ENCODE results near the gene PPM1L. TPM values are rescaled to one million over a fixed set of nuclear protein-coding genes. Genes with fewer than 3 reads are reported as not detected.

PPM1L gene
- total RNA-seq, 1 experiment from 2014 or later, result 13.2 TPM

- DNase-seq (ENCODE audit: low read depth, low spot score) (no peak), ATAC-seq (no peak)
- Histone ChIP-seq H3K79me2 (ENCODE audit: insufficient read depth, low read length) (no peaks in the 10 kb centered on the region), H3K4me2 (ENCODE audit: low read length) (no peak overlapping the region), H3K4me3 (replicated peaks in 1 of 2; ENCODE audit: low read depth in 1 of 2, low read length in 2 of 2) (no peak overlapping the region), H3K9me3 (ENCODE audit: control insufficient read depth in 1 of 2, insufficient read depth in 1 of 2, low read depth in 1 of 2, low read length in 2 of 2) (no peaks in the 10 kb centered on the region), H3K27me3 (ENCODE audit: insufficient read depth, low read length) (no peaks in the 10 kb centered on the region), H3K9ac (ENCODE audit: low read length) (no peak overlapping the region), H3K27ac (ENCODE audit: low read depth, low read length) (no peak overlapping the region), H3K9me2 (ENCODE audit: insufficient read depth) (no peaks in the 10 kb centered on the region), H3K4me1 (ENCODE audit: control insufficient read depth in 1 of 2, insufficient read depth in 2 of 2, low read length in 2 of 2) (no peaks in the 10 kb centered on the region), H3K36me3 (ENCODE audit: control insufficient read depth in 1 of 2, insufficient read depth in 2 of 2, low read length in 2 of 2) (no peaks in the 10 kb centered on the region), H4K20me1 (ENCODE audit: insufficient read depth) (no peaks in the 10 kb centered on the region), H2AFZ (ENCODE audit: low read depth, low read length, poor library complexity, severe bottlenecking) (no peak overlapping the region)
- BruUV-seq (replicated peaks), result no TSS peak
- intact Hi-C loops (cut with micrococcal nuclease), result no loop called here
- TF ChIP-seq ATF3 (IDR thresholded peaks at IDR 0.05), result no peak
- TF ChIP-seq TCF7L2 (IDR thresholded peaks at IDR 0.05; ENCODE audit: borderline replicate concordance, extremely low read depth, insufficient read depth, insufficient read length), result no peak
- TF ChIP-seq, protein P1, sequence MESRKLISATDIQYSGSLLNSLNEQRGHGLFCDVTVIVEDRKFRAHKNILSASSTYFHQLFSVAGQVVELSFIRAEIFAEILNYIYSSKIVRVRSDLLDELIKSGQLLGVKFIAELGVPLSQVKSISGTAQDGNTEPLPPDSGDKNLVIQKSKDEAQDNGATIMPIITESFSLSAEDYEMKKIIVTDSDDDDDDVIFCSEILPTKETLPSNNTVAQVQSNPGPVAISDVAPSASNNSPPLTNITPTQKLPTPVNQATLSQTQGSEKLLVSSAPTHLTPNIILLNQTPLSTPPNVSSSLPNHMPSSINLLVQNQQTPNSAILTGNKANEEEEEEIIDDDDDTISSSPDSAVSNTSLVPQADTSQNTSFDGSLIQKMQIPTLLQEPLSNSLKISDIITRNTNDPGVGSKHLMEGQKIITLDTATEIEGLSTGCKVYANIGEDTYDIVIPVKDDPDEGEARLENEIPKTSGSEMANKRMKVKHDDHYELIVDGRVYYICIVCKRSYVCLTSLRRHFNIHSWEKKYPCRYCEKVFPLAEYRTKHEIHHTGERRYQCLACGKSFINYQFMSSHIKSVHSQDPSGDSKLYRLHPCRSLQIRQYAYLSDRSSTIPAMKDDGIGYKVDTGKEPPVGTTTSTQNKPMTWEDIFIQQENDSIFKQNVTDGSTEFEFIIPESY (IDR thresholded peaks at IDR 0.05; ENCODE audit: extremely low read depth, insufficient replicate concordance, low read length), result no peak
- no peak for TF ChIP-seq SIN3A (IDR thresholded peaks at IDR 0.05; ENCODE audit: low read depth)
- no peak for TF ChIP-seq CEBPB (IDR thresholded peaks at IDR 0.05; ENCODE audit: low read depth)
- TF ChIP-seq EZH2phosphoT487 (IDR thresholded peaks at IDR 0.05; ENCODE audit: borderline replicate concordance), result no peak
- TF ChIP-seq SRF (IDR thresholded peaks at IDR 0.05; ENCODE audit: low read depth), result no peak
- no peak for TF ChIP-seq JUND (IDR thresholded peaks at IDR 0.05)
- TF ChIP-seq ELF1 (IDR thresholded peaks at IDR 0.05; ENCODE audit: borderline replicate concordance, low read depth), result no peak
- ChIA-PET RAD21 (ENCODE audit: low non-redundant PET in 1 of 2, low total read pairs in 2 of 2, uncharacterized antibody in 2 of 2, unreplicated experiment in 2 of 2) (no interaction called here), CTCF (no interaction called here), POLR2A (no interaction called here)
Measured at GRCh38 chr3:161070980-161071663, 315.1 kb downstream of the PPM1L start.

Data from HCT116 (cell line).